Body of pancreas (tissue), 4 donors: Measurements from ENCODE around the gene RELCH. TPM values are rescaled to one million over a fixed set of nuclear protein-coding genes. Genes with fewer than 3 reads are reported as not detected.

Experiments used
- ATAC-seq: fragments of 150-250 bp; one replicate; pipeline ENCODE4 v1.9.1; 2016
- DNase-seq, 4 donors: peaks; one replicate each; pipeline ENCODE4 v3.0.0-alpha.2; 2019
- H3K27ac ChIP-seq, 4 donors: fragments of 200-600 bp; sonication (generic); 1 replicate in 3 of 4; 2 replicates in 1 of 4; pipeline versions ENCODE4 v1.5.1 to v1.6.1; 2016 to 2019; ENCODE audit warnings: mild to moderate bottlenecking in 1 of 4, mixed read lengths in 1 of 4, moderate library complexity in 1 of 4
- H3K27me3 ChIP-seq, 2 donors: fragments of 200-600 bp; sonication (generic); one replicate each; pipeline ENCODE4 v1.6.0; 2016; ENCODE audit warnings: mild to moderate bottlenecking in 1 of 2
- H3K36me3 ChIP-seq, 2 donors: fragments of 200-600 bp; sonication (generic); replicated peaks in 1 of 2; 2 replicates each; pipeline ENCODE4 v1.5.1; 2016; ENCODE audit warnings: low read depth in 2 of 2; ENCODE audit not compliant: insufficient read depth in 1 of 2
- H3K4me1 ChIP-seq: fragments of 200-600 bp; sonication (generic); one replicate; pipeline ENCODE4 v1.6.0; 2016
- H3K4me3 ChIP-seq, 2 donors: fragments of 200-600 bp; sonication (generic); 1 replicate in 1 of 2; 2 replicates in 1 of 2; pipeline ENCODE4 v1.5.1; 2016 to 2019
- H3K9me3 ChIP-seq, 3 donors: fragments of 200-600 bp; sonication (generic); 1 replicate in 2 of 3; 2 replicates in 1 of 3; pipeline ENCODE4 v1.5.1; 2016
- POLR2A ChIP-seq, 3 donors: fragments of 450-650 bp; IDR thresholded peaks; one replicate each; pipeline ENCODE4 v1.6.1; 2016; ENCODE audit warnings: antibody characterized with exemption in 3 of 3, mild to moderate bottlenecking in 2 of 3
- WGBS, 2 donors: methylation state at CpG; one replicate each; pipeline ENCODE4 v1.1.5; 2017; 5-methylcytosine and 5-hydroxymethylcytosine counted together
- intact Hi-C: fragments of 100-400 bp; cut with DNase I; formaldehyde crosslinking; loops from one replicate; pipeline ENCODE4 v1.15.1; 2023
- total RNA-seq, 2 donors: library from RNA; depleted of rRNA; stranded (reverse); fragments of >200 nt; gene quantifications; one replicate each; pipeline ENCODE4 v1.1.0, GENCODE V29; 2016
- TF ChIP-seq, protein P1 (sequence below), 7 experiments: fragments of 450-650 bp in 4 of 7; fragments of 200-600 bp in 3 of 7; sonication (generic) in 3 of 7; IDR thresholded peaks; one replicate each; pipeline ENCODE4 v1.5.1; 2016 to 2019; ENCODE audit warnings: antibody characterized with exemption in 7 of 7

The RELCH gene, protein sequence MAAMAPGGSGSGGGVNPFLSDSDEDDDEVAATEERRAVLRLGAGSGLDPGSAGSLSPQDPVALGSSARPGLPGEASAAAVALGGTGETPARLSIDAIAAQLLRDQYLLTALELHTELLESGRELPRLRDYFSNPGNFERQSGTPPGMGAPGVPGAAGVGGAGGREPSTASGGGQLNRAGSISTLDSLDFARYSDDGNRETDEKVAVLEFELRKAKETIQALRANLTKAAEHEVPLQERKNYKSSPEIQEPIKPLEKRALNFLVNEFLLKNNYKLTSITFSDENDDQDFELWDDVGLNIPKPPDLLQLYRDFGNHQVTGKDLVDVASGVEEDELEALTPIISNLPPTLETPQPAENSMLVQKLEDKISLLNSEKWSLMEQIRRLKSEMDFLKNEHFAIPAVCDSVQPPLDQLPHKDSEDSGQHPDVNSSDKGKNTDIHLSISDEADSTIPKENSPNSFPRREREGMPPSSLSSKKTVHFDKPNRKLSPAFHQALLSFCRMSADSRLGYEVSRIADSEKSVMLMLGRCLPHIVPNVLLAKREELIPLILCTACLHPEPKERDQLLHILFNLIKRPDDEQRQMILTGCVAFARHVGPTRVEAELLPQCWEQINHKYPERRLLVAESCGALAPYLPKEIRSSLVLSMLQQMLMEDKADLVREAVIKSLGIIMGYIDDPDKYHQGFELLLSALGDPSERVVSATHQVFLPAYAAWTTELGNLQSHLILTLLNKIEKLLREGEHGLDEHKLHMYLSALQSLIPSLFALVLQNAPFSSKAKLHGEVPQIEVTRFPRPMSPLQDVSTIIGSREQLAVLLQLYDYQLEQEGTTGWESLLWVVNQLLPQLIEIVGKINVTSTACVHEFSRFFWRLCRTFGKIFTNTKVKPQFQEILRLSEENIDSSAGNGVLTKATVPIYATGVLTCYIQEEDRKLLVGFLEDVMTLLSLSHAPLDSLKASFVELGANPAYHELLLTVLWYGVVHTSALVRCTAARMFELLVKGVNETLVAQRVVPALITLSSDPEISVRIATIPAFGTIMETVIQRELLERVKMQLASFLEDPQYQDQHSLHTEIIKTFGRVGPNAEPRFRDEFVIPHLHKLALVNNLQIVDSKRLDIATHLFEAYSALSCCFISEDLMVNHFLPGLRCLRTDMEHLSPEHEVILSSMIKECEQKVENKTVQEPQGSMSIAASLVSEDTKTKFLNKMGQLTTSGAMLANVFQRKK
- 10 to 100 TPM; 13.5 to 51.4 TPM for total RNA-seq

DNA sequence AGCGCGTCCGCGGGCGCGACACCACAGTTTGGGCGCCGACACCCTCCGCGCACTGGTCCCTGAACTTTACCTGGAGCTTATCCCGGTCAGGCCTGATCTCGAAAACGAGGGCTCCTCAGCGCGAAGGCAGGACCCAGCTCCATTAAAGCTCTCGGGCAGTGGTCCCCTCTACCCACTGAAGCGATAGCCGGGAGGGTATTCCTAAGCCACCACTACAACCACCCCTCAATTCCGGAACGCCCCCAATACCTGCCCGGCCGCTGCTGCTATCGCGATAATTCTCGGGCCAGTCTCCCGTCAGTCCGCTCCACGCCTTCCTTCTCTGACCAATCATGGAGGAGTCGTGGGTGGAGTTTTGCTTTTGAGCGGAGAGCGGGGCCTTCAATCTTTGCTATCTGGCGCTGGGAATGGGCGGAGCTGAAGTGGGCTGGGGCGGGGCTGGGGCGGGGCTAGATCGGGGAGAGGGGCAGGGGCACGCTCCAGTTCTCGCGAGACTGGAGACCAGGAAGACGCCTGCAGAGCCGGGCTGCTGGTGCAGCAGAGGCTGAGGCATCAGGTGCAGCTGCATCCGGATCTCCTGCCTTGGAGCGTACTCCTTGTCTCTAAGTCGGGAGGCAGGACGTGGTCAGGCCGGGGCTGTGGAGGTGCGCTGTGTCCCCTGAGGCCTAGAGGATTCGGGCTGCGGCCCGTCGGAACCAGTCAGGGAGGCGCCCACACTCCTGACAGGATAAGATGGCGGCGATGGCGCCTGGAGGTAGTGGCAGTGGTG is at the start of gene RELCH, which contains the start of gene PIGN:
Gene RELCH, plus strand, starts transcription at position 482 of the 769 bp plus-strand sequence. Its CDS starts 251 bp downstream, at position 733.
Gene PIGN, minus strand, starts transcription at position 283 of the 769 bp plus-strand sequence. CDS start 25,703 bp downstream, outside the sequence.
- peak within 1 kb of the TSS; percentile 65 to 92 (median 82) for H3K27ac ChIP-seq
- H3K4me1 ChIP-seq = peaks cover 41% of the 10 kb centered on the region
- peak; percentile 94 to 99 (median 96) for DNase-seq
- ATAC-seq = peak; percentile 98
- H3K4me3 ChIP-seq = peak within 1 kb of the TSS; percentile 81 to 100
- no peaks in the 10 kb centered on the region for H3K36me3 ChIP-seq
- 0% methylated on average over 13 to 55 of the region's 55 CpGs for WGBS, 2 donors
- intact Hi-C loops = loop anchor here (5.0 kb wide), 1 partner anchor 60 kb away; no protein-coding TSS in a partner anchor
- TF ChIP-seq POLR2A (IDR thresholded peaks at IDR 0.05) = peak; percentile 73 to 96 (median 96)
- TF ChIP-seq, protein P1, sequence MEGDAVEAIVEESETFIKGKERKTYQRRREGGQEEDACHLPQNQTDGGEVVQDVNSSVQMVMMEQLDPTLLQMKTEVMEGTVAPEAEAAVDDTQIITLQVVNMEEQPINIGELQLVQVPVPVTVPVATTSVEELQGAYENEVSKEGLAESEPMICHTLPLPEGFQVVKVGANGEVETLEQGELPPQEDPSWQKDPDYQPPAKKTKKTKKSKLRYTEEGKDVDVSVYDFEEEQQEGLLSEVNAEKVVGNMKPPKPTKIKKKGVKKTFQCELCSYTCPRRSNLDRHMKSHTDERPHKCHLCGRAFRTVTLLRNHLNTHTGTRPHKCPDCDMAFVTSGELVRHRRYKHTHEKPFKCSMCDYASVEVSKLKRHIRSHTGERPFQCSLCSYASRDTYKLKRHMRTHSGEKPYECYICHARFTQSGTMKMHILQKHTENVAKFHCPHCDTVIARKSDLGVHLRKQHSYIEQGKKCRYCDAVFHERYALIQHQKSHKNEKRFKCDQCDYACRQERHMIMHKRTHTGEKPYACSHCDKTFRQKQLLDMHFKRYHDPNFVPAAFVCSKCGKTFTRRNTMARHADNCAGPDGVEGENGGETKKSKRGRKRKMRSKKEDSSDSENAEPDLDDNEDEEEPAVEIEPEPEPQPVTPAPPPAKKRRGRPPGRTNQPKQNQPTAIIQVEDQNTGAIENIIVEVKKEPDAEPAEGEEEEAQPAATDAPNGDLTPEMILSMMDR (IDR thresholded peaks at IDR 0.05) = no peak
- no peaks in the 10 kb centered on the region for H3K27me3 ChIP-seq
- H3K9me3 ChIP-seq = no peaks in the 10 kb centered on the region

DNA sequence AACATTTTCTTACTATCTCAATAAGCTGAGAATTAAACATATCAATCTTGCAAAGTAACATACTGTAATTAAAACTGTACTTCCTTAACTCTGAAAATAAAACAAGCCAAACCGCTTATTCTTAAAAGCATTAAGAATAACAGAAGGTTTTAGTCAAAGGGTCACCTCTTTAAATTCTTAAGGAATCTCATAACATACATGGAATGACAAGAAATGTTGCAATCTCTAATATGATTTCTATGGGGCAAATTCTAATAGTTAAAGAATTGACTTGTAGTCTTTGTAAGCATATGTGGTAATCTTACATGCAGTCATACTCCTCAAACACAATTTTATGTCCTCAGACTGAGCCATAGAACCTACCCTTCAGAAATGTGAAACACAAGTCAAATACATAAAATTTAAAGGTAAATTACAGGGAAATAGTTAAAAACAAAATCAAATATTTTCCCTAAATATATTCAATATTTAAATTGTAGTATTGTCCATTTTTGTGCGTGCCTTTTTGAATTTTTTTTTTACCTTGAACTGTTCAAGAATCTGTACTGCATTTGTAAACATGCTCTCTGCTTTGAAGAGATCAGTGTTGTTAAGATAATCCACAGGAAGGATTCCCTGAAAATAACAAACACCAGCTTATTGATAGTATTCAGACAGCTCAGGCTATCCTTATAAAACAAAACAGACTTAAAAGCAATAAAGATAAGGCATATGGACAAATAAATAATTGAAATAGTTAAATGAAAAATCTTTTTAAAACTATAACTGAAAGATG is 48.4 kb upstream of the RELCH start:
- H3K27me3 ChIP-seq = no peaks in the 10 kb centered on the region
- 65 to 67% methylated on average over 2 of the region's 2 CpGs for WGBS, 2 donors
- H3K27ac ChIP-seq = no peak overlapping the region
- no peaks in the 10 kb centered on the region for H3K36me3 ChIP-seq
- intact Hi-C loops = no loop called here
- H3K4me3 ChIP-seq = no peak overlapping the region
- TF ChIP-seq, protein P1 (IDR thresholded peaks at IDR 0.05) = no peak
- TF ChIP-seq POLR2A (IDR thresholded peaks at IDR 0.05) = no peak
- no peaks in the 10 kb centered on the region for H3K9me3 ChIP-seq
- DNase-seq (no peak), ATAC-seq (no peak)
- no peaks in the 10 kb centered on the region for H3K4me1 ChIP-seq

DNA sequence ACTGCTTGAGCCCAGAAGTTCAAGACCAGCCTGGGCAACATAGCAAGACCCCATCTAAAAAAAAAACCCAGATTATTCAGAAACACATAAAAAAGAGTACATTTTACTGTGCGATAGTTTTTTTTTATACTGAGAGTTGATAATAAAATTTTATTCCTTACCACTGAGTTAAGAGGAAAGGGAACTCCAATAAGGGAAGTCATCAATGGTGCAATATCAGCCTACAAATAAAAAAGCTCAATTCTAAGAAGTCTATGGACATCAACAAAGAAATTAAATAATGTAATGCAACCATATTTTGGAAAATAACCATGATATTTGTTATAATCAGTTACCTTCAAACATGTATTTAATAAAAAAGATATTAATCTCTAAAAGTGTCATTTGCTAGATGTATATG is 46.8 kb upstream of the RELCH start:
- Histone ChIP-seq H3K27ac (no peak overlapping the region), H3K9me3 (no peaks in the 10 kb centered on the region), H3K4me1 (no peaks in the 10 kb centered on the region), H3K4me3 (no peak overlapping the region), H3K27me3 (no peaks in the 10 kb centered on the region), H3K36me3 (peaks cover 0 to 1% of the 10 kb centered on the region in 2 donors)
- WGBS, 2 donors = 0 to 2% methylated on average over 1 of the region's 1 CpG
- TF ChIP-seq, protein P1 (IDR thresholded peaks at IDR 0.05) = no peak
- TF ChIP-seq POLR2A (IDR thresholded peaks at IDR 0.05) = no peak
- no peak for ATAC-seq
- intact Hi-C loops = no loop called here
- no peak for DNase-seq
